Measurements from ENCODE around the gene IKBKE. TPM values are rescaled to one million over a fixed set of nuclear protein-coding genes. Genes with fewer than 3 reads are reported as not detected.

IKBKE gene
- polyA plus RNA-seq, 4 donors: 4.1 to 8.7 (median 6.9) TPM

DNA sequence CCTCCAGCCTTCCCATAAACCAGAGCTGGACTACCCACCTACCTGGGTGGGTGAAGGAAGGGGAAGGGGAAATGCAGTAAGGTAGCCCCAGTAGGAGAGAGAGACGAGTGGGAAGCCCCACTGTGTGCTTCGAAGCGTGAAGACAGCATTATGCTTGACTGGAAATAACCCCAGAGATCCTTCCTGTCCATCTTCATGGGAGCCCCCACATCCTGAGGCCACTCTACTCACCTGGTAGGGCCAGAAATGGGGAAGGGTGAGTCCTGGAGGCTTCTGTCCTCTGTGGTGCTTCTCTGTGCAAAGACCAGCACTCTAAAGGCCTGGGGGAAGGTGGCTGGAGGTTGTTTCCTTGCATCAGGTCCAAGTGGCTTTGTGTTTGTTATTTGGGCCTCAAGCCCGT, 27.1 kb downstream of the IKBKE start:
- H3K27ac ChIP-seq (ENCODE audit: low read depth in 1 of 3, low read length in 2 of 3): no peak overlapping the region

DNA sequence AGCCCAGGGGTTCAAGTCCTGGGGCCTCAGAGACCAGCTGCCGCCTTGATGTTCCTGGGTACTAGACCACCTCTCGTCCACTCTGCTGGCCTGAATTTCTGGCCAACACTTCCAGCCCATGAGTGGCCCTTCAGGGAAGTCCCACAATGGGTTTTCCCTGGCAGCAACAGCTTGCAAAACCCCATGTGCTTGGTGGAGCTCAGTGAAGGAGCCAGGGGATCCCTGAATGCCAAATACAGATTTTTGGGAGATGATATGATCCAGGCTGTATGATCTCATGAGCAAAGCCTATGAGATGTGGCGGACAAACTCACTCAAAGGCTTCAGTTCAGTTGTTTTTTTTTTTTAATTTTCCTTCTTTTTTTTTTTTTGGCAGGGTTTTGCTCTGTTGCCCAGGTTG, 27.5 kb downstream of the IKBKE start:
- FAIRE-seq (no peak), DNase-seq (no peak)
- WGBS, 3 donors: 86 to 96% (median 93%) methylated on average over 3 of the region's 3 CpGs
- Histone ChIP-seq H3K36me3 (ENCODE audit: control insufficient read depth in 3 of 3, insufficient read depth in 2 of 3, low read depth in 1 of 3, low read length in 3 of 3) (peaks cover 3 to 33% (median 5%) of the 10 kb centered on the region in 3 donors), H3K27me3 (ENCODE audit: control insufficient read depth in 3 of 3, insufficient read depth in 3 of 3, low read length in 3 of 3) (no peaks in the 10 kb centered on the region), H3K27ac (ENCODE audit: low read depth in 1 of 3, low read length in 2 of 3) (no peak overlapping the region), H3K4me3 (ENCODE audit: low read depth in 1 of 3, low read length in 3 of 3) (no peak overlapping the region), H3K4me1 (ENCODE audit: control insufficient read depth in 3 of 3, insufficient read depth in 2 of 3, low read depth in 1 of 3, low read length in 2 of 3) (peaks cover 0 to 21% (median 4%) of the 10 kb centered on the region in 3 donors), H3K9me3 (ENCODE audit: control insufficient read depth in 2 of 2, insufficient read depth in 1 of 2, low read depth in 1 of 2, low read length in 1 of 2) (no peaks in the 10 kb centered on the region)

More for the DNA sequence above, 27.1 kb downstream of the IKBKE start:
- DNase-seq: no peak
- Histone ChIP-seq H3K9me3 (ENCODE audit: control insufficient read depth in 2 of 2, insufficient read depth in 1 of 2, low read depth in 1 of 2, low read length in 1 of 2) (no peaks in the 10 kb centered on the region), H3K4me1 (ENCODE audit: control insufficient read depth in 3 of 3, insufficient read depth in 2 of 3, low read depth in 1 of 3, low read length in 2 of 3) (peaks cover 0 to 21% (median 4%) of the 10 kb centered on the region in 3 donors), H3K36me3 (ENCODE audit: control insufficient read depth in 3 of 3, insufficient read depth in 2 of 3, low read depth in 1 of 3, low read length in 3 of 3) (peaks cover 5 to 38% (median 5%) of the 10 kb centered on the region in 3 donors), H3K4me3 (ENCODE audit: low read depth in 1 of 3, low read length in 3 of 3) (no peak overlapping the region), H3K27me3 (ENCODE audit: control insufficient read depth in 3 of 3, insufficient read depth in 3 of 3, low read length in 3 of 3) (no peaks in the 10 kb centered on the region)
- FAIRE-seq: no peak
- 78 to 90% (median 78%) methylated on average over 4 of the region's 4 CpGs for WGBS, 3 donors

- WGBS, 3 donors: 83 to 88% (median 86%) methylated on average over 2 of the region's 2 CpGs
- H3K27me3 ChIP-seq (ENCODE audit: control insufficient read depth in 3 of 3, insufficient read depth in 3 of 3, low read length in 3 of 3): no peaks in the 10 kb centered on the region
- H3K27ac ChIP-seq (ENCODE audit: low read depth in 1 of 3, low read length in 2 of 3): no peak overlapping the region
- H3K4me1 ChIP-seq (ENCODE audit: control insufficient read depth in 3 of 3, insufficient read depth in 2 of 3, low read depth in 1 of 3, low read length in 2 of 3): peaks cover 0 to 21% (median 4%) of the 10 kb centered on the region in 3 donors
- FAIRE-seq: no peak
- H3K4me3 ChIP-seq (ENCODE audit: low read depth in 1 of 3, low read length in 3 of 3): no peak overlapping the region
- H3K9me3 ChIP-seq (ENCODE audit: control insufficient read depth in 2 of 2, insufficient read depth in 1 of 2, low read depth in 1 of 2, low read length in 1 of 2): no peaks in the 10 kb centered on the region
- H3K36me3 ChIP-seq (ENCODE audit: control insufficient read depth in 3 of 3, insufficient read depth in 2 of 3, low read depth in 1 of 3, low read length in 3 of 3): peaks cover 3 to 24% (median 5%) of the 10 kb centered on the region in 3 donors
- DNase-seq: no peak
Measured at GRCh38 chr1:206498685-206499084, 28.4 kb downstream of the IKBKE start.

GRCh38 chr1:206500046-206500445, 29.8 kb downstream of the IKBKE start:
- Histone ChIP-seq H3K9me3 (ENCODE audit: control insufficient read depth in 2 of 2, insufficient read depth in 1 of 2, low read depth in 1 of 2, low read length in 1 of 2) (no peaks in the 10 kb centered on the region), H3K27me3 (ENCODE audit: control insufficient read depth in 3 of 3, insufficient read depth in 3 of 3, low read length in 3 of 3) (peaks cover 0 to 5% (median 0%) of the 10 kb centered on the region in 3 donors), H3K4me3 (ENCODE audit: low read depth in 1 of 3, low read length in 3 of 3) (no peak overlapping the region), H3K27ac (ENCODE audit: low read depth in 1 of 3, low read length in 2 of 3) (no peak overlapping the region), H3K4me1 (ENCODE audit: control insufficient read depth in 3 of 3, insufficient read depth in 2 of 3, low read depth in 1 of 3, low read length in 2 of 3) (peaks cover 0 to 17% (median 4%) of the 10 kb centered on the region in 3 donors), H3K36me3 (ENCODE audit: control insufficient read depth in 3 of 3, insufficient read depth in 2 of 3, low read depth in 1 of 3, low read length in 3 of 3) (peaks cover 0 to 18% (median 2%) of the 10 kb centered on the region in 3 donors)
- WGBS, 3 donors: 92 to 94% (median 92%) methylated on average over 3 of the region's 3 CpGs
- FAIRE-seq: no peak
- DNase-seq: no peak

GRCh38 chr1:206501881-206502280, 31.6 kb downstream of the IKBKE start:
- H3K4me1 ChIP-seq (ENCODE audit: control insufficient read depth in 3 of 3, insufficient read depth in 2 of 3, low read depth in 1 of 3, low read length in 2 of 3): peaks cover 0 to 3% (median 0%) of the 10 kb centered on the region in 3 donors
- peak overlapping the region in 1 of 3 donors; percentile 29 for H3K27ac ChIP-seq (ENCODE audit: low read depth in 1 of 3, low read length in 2 of 3)
- H3K4me3 ChIP-seq (ENCODE audit: low read depth in 1 of 3, low read length in 3 of 3): no peak overlapping the region
- 81 to 85% (median 82%) methylated on average over 5 of the region's 5 CpGs for WGBS, 3 donors
- H3K36me3 ChIP-seq (ENCODE audit: control insufficient read depth in 3 of 3, insufficient read depth in 2 of 3, low read depth in 1 of 3, low read length in 3 of 3): peaks cover 0 to 8% (median 0%) of the 10 kb centered on the region in 3 donors
- H3K27me3 ChIP-seq (ENCODE audit: control insufficient read depth in 3 of 3, insufficient read depth in 3 of 3, low read length in 3 of 3): peaks cover 0 to 22% (median 0%) of the 10 kb centered on the region in 3 donors
- no peak for FAIRE-seq
- DNase-seq: no peak
- H3K9me3 ChIP-seq (ENCODE audit: control insufficient read depth in 2 of 2, insufficient read depth in 1 of 2, low read depth in 1 of 2, low read length in 1 of 2): no peaks in the 10 kb centered on the region

DNA sequence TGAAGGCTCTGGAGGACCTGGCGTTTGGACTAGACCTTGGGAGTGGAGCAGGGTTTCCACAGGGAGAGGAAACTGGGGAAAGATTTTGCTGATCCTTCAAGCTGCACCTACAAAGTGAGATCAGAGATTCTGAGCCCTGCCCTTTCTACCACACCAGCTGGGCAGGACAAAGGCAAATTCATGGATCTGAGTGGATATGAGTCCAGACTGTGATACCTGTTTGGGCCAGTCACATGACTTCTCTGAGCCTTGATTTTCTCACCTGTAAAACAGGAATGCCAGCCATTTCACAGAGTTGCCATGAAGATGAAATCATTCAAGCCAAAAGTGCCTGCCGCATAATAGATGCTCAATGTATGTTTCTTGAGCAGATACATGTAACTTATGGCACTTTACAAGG, 32.1 kb downstream of the IKBKE start:
- Histone ChIP-seq H3K27me3 (ENCODE audit: control insufficient read depth in 3 of 3, insufficient read depth in 3 of 3, low read length in 3 of 3) (peaks cover 0 to 28% (median 0%) of the 10 kb centered on the region in 3 donors), H3K4me3 (ENCODE audit: low read depth in 1 of 3, low read length in 3 of 3) (no peak overlapping the region), H3K27ac (ENCODE audit: low read depth in 1 of 3, low read length in 2 of 3) (no peak overlapping the region), H3K4me1 (ENCODE audit: control insufficient read depth in 3 of 3, insufficient read depth in 2 of 3, low read depth in 1 of 3, low read length in 2 of 3) (peaks cover 0 to 3% (median 0%) of the 10 kb centered on the region in 3 donors), H3K9me3 (ENCODE audit: control insufficient read depth in 2 of 2, insufficient read depth in 1 of 2, low read depth in 1 of 2, low read length in 1 of 2) (no peaks in the 10 kb centered on the region), H3K36me3 (ENCODE audit: control insufficient read depth in 3 of 3, insufficient read depth in 2 of 3, low read depth in 1 of 3, low read length in 3 of 3) (peaks cover 0 to 6% (median 0%) of the 10 kb centered on the region in 3 donors)
- FAIRE-seq (no peak), DNase-seq (no peak)
- WGBS, 3 donors: 87 to 95% (median 91%) methylated on average over 2 of the region's 2 CpGs

- Histone ChIP-seq H3K27ac (ENCODE audit: low read depth in 1 of 3, low read length in 2 of 3) (no peak overlapping the region), H3K4me1 (ENCODE audit: control insufficient read depth in 3 of 3, insufficient read depth in 2 of 3, low read depth in 1 of 3, low read length in 2 of 3) (peaks cover 0 to 4% (median 0%) of the 10 kb centered on the region in 3 donors), H3K4me3 (ENCODE audit: low read depth in 1 of 3, low read length in 3 of 3) (no peak overlapping the region), H3K36me3 (ENCODE audit: control insufficient read depth in 3 of 3, insufficient read depth in 2 of 3, low read depth in 1 of 3, low read length in 3 of 3) (peaks cover 0 to 3% (median 0%) of the 10 kb centered on the region in 3 donors), H3K9me3 (ENCODE audit: control insufficient read depth in 2 of 2, insufficient read depth in 1 of 2, low read depth in 1 of 2, low read length in 1 of 2) (no peaks in the 10 kb centered on the region), H3K27me3 (ENCODE audit: control insufficient read depth in 3 of 3, insufficient read depth in 3 of 3, low read length in 3 of 3) (peaks cover 0 to 30% (median 0%) of the 10 kb centered on the region in 3 donors)
- 74 to 93% (median 81%) methylated on average over 1 of the region's 1 CpG for WGBS, 3 donors
- no peak for FAIRE-seq
- no peak for DNase-seq
Measured at GRCh38 chr1:206502812-206503211, 32.5 kb downstream of the IKBKE start.

DNA sequence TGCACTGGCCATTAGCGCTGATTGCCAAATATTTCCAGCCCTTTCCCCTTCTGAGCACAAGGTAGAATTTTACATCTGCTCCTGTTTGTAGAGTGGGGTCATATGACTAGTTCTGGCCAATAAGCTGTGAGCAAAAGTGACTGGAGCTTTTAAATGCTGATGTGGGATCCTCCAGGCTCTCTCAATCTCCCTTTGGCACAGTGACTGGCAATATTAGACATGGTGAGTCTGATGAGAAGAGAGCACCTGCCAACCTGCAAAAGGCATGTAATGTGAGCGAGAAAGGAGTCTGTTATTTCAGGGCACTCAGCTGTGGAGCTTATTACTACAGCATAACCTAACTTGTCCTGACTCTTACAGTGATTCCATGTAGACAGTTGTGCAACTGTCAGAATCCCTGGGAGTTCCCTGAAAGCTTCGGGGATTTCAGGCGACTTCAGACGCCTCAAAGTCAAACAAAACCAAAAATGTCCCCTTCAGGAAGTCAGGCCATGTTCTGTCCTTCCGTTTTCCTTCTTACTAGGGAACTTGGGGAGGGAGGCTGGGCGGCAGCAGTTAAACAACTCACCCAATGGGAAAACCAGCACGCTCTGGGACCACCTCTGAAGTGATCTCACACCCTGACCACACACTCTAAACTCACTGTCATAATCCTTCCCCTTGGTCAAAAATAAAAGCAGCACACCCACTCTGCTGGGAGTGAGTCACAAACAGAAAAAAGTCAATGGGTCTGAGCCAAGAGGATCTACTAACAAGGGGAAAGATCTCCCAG, 33.5 kb downstream of the IKBKE start:
- WGBS, 3 donors: 48 to 71% (median 57%) methylated on average over 8 of the region's 8 CpGs
- Histone ChIP-seq H3K4me1 (ENCODE audit: control insufficient read depth in 3 of 3, insufficient read depth in 2 of 3, low read depth in 1 of 3, low read length in 2 of 3) (peaks cover 0 to 13% (median 2%) of the 10 kb centered on the region in 3 donors), H3K27me3 (ENCODE audit: control insufficient read depth in 3 of 3, insufficient read depth in 3 of 3, low read length in 3 of 3) (peaks cover 0 to 39% (median 2%) of the 10 kb centered on the region in 3 donors), H3K9me3 (ENCODE audit: control insufficient read depth in 2 of 2, insufficient read depth in 1 of 2, low read depth in 1 of 2, low read length in 1 of 2) (no peaks in the 10 kb centered on the region), H3K27ac (ENCODE audit: low read depth in 1 of 3, low read length in 2 of 3) (peak overlapping the region in 1 of 3 donors; percentile 74), H3K4me3 (ENCODE audit: low read depth in 1 of 3, low read length in 3 of 3) (no peak overlapping the region), H3K36me3 (ENCODE audit: control insufficient read depth in 3 of 3, insufficient read depth in 2 of 3, low read depth in 1 of 3, low read length in 3 of 3) (peaks cover 0 to 2% (median 0%) of the 10 kb centered on the region in 3 donors)
- DNase-seq (no peak), FAIRE-seq (no peak)

Data from small intestine (tissue), 7 donors.